ENCODE data around the gene KSR2.

Gene KSR2

DNA sequence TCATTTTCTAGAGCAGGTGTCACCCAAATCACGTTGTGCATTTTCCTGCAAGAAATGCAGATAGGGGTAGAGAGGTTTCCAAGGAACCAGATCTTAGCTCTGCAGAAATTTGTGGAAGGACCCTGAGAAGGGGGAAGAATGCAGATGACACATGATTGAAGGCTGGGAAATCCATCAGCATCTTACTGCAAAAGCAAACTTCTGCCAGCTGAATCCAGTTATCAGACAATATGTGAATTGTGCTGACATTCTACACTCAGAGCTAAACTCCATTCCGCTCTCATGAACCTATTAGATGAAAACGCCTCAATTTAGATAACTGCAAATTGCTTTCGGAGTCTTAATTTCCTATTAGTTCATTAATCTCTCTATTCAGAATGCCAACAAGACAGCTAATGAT, 396.0 kb downstream of the KSR2 start:
- no peak overlapping the region for H3K27ac ChIP-seq (ENCODE audit: low read length)
- H3K9me3 ChIP-seq (ENCODE audit: insufficient read depth, low read length): no peaks in the 10 kb centered on the region
- H3K4me1 ChIP-seq (ENCODE audit: low read length): peaks cover 4% of the 10 kb centered on the region
- TF ChIP-seq EZH2phosphoT487 (IDR thresholded peaks at IDR 0.05; ENCODE audit: low read depth): no peak
- TF ChIP-seq, protein P1, sequence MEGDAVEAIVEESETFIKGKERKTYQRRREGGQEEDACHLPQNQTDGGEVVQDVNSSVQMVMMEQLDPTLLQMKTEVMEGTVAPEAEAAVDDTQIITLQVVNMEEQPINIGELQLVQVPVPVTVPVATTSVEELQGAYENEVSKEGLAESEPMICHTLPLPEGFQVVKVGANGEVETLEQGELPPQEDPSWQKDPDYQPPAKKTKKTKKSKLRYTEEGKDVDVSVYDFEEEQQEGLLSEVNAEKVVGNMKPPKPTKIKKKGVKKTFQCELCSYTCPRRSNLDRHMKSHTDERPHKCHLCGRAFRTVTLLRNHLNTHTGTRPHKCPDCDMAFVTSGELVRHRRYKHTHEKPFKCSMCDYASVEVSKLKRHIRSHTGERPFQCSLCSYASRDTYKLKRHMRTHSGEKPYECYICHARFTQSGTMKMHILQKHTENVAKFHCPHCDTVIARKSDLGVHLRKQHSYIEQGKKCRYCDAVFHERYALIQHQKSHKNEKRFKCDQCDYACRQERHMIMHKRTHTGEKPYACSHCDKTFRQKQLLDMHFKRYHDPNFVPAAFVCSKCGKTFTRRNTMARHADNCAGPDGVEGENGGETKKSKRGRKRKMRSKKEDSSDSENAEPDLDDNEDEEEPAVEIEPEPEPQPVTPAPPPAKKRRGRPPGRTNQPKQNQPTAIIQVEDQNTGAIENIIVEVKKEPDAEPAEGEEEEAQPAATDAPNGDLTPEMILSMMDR (IDR thresholded peaks at IDR 0.05; ENCODE audit: low read depth, low read length): no peak
- peaks cover 47% of the 10 kb centered on the region for H3K27me3 ChIP-seq (ENCODE audit: low read depth, low read length)
- H4K20me1 ChIP-seq (ENCODE audit: insufficient read depth, low read length): no peaks in the 10 kb centered on the region
- no peak overlapping the region for H3K9ac ChIP-seq (ENCODE audit: low read length)
- no peak overlapping the region for H2AFZ ChIP-seq (ENCODE audit: low read depth, low read length)
- H3K4me2 ChIP-seq (ENCODE audit: low read length): no peak overlapping the region
- H3K79me2 ChIP-seq (ENCODE audit: low read length): no peaks in the 10 kb centered on the region
- H3K36me3 ChIP-seq (replicated peaks; ENCODE audit: low read depth, low read length): no peaks in the 10 kb centered on the region
- H3K4me3 ChIP-seq (ENCODE audit: low read length): no peak overlapping the region

DNA sequence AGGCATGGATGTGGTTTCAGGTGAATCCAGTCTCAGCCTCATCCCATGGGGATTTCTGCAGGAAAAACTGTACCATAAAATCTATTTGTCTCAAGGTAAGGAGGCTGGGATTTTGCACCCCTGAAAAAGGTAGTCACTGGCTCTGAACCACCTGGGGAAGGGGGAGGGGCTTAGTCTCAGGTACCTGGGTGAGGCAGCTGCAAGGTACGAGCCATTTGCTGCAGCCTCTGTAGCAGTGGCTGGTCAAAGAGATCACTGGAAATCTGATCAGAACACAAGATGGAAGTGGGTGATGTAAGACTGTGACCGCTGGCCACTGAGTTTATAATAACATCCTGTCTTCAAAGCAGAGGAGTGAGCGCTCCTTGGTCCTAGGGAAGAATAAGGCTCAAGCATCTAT, 397.5 kb downstream of the KSR2 start:
- Histone ChIP-seq H4K20me1 (ENCODE audit: insufficient read depth, low read length) (no peaks in the 10 kb centered on the region), H3K9me3 (ENCODE audit: insufficient read depth, low read length) (no peaks in the 10 kb centered on the region), H2AFZ (ENCODE audit: low read depth, low read length) (no peak overlapping the region)

DNA sequence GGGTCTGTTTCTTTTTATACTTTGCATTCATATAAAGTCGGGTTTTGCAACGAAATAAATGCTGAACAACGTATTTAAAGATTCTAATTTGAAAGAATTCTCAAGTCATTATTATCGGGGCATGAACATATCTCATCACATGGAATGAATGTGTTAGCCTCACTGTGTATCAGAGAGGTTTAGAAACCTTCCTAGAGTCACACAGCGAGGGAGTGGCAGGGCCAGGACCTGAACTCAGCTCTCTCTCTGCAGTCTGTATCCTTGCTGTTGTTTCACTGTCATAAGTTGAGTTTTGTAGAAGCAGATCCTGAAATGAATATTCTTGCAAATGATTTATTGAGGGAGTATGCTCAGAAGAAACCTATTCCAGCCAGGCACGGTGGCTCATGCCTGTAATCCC, 398.2 kb downstream of the KSR2 start:
- peaks cover 12% of the 10 kb centered on the region for H3K4me1 ChIP-seq (ENCODE audit: low read length)
- no peak overlapping the region for H3K4me2 ChIP-seq (ENCODE audit: low read length)
- H3K36me3 ChIP-seq (replicated peaks; ENCODE audit: low read depth, low read length): no peaks in the 10 kb centered on the region
- H3K9me3 ChIP-seq (ENCODE audit: insufficient read depth, low read length): no peaks in the 10 kb centered on the region
- H3K4me3 ChIP-seq (ENCODE audit: low read length): no peak overlapping the region
- no peak overlapping the region for H3K9ac ChIP-seq (ENCODE audit: low read length)
- H3K27me3 ChIP-seq (ENCODE audit: low read depth, low read length): peaks cover 50% of the 10 kb centered on the region
- no peak overlapping the region for H3K27ac ChIP-seq (ENCODE audit: low read length)
- TF ChIP-seq EZH2phosphoT487 (IDR thresholded peaks at IDR 0.05; ENCODE audit: low read depth): no peak
- TF ChIP-seq, protein P1 (IDR thresholded peaks at IDR 0.05; ENCODE audit: low read depth, low read length): no peak
- H4K20me1 ChIP-seq (ENCODE audit: insufficient read depth, low read length): no peaks in the 10 kb centered on the region
- H2AFZ ChIP-seq (ENCODE audit: low read depth, low read length): no peak overlapping the region
- H3K79me2 ChIP-seq (ENCODE audit: low read length): no peaks in the 10 kb centered on the region

More for the DNA sequence above, 397.5 kb downstream of the KSR2 start:
- H3K4me3 ChIP-seq (ENCODE audit: low read length): no peak overlapping the region
- no peak overlapping the region for H3K27ac ChIP-seq (ENCODE audit: low read length)
- H3K79me2 ChIP-seq (ENCODE audit: low read length): no peaks in the 10 kb centered on the region
- H3K9ac ChIP-seq (ENCODE audit: low read length): no peak overlapping the region
- no peaks in the 10 kb centered on the region for H3K36me3 ChIP-seq (replicated peaks; ENCODE audit: low read depth, low read length)
- H3K27me3 ChIP-seq (ENCODE audit: low read depth, low read length): peaks cover 52% of the 10 kb centered on the region
- H3K4me2 ChIP-seq (ENCODE audit: low read length): no peak overlapping the region
- peaks cover 12% of the 10 kb centered on the region for H3K4me1 ChIP-seq (ENCODE audit: low read length)
- TF ChIP-seq EZH2phosphoT487 (IDR thresholded peaks at IDR 0.05; ENCODE audit: low read depth): no peak
- TF ChIP-seq, protein P1 (IDR thresholded peaks at IDR 0.05; ENCODE audit: low read depth, low read length): no peak

DNA sequence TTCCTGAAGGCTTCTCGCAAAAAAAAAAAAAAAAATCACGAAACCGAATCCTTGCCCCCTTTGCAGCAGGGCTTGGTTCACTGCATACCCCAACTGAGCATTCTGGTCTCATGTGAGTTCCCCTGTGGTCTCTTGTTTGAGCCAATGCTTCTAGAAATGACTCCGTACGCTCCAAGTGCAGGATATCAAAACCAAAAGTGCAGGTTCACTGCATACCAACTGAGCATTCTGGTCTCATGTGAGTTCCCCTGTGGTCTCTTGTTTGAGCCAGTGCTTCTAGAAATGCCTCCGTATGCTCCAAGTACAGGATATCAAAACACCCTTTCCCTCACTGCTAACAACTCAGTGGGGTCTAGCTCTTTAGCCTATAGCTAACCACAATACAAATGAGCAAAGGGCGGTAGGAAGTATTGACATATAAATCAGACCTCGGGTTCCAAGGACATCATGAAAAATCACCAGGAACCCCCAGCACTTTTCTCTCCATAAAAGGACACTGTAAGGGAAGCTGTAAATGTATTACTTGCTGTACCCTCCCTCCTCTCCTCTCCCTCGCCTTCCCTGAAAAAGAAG, 401.1 kb downstream of the KSR2 start:
- Histone ChIP-seq H3K4me2 (ENCODE audit: low read length) (peak overlapping the region; percentile 36), H3K4me3 (ENCODE audit: low read length) (no peak overlapping the region), H3K27ac (ENCODE audit: low read length) (no peak overlapping the region), H2AFZ (ENCODE audit: low read depth, low read length) (no peak overlapping the region), H3K4me1 (ENCODE audit: low read length) (peaks cover 26% of the 10 kb centered on the region), H3K79me2 (ENCODE audit: low read length) (no peaks in the 10 kb centered on the region), H3K9me3 (ENCODE audit: insufficient read depth, low read length) (no peaks in the 10 kb centered on the region), H3K9ac (ENCODE audit: low read length) (no peak overlapping the region), H3K27me3 (ENCODE audit: low read depth, low read length) (peaks cover 51% of the 10 kb centered on the region), H4K20me1 (ENCODE audit: insufficient read depth, low read length) (no peaks in the 10 kb centered on the region), H3K36me3 (replicated peaks; ENCODE audit: low read depth, low read length) (no peaks in the 10 kb centered on the region)
- no peak for TF ChIP-seq EZH2phosphoT487 (IDR thresholded peaks at IDR 0.05; ENCODE audit: low read depth)
- TF ChIP-seq, protein P1 (IDR thresholded peaks at IDR 0.05; ENCODE audit: low read depth, low read length): no peak

Data from OCI-LY3 (cell line).